Activated naive CD8-positive, alpha-beta T cell treated with anti-CD3 and anti-CD28 coated beads for 36 hours (primary cell): ENCODE results near the gene SLC25A2. TPM values are rescaled to one million over a fixed set of nuclear protein-coding genes. Genes with fewer than 3 reads are reported as not detected.

Experiments used
- DNase-seq: peaks from one replicate; pipeline ENCODE4 v3.0.0; 2021
- H3K27ac Mint-ChIP-seq: one replicate; pipeline ENCODE4 v1.8.0; 2022; ENCODE audit warnings: mild to moderate bottlenecking, moderate library complexity, mixed read lengths
- H3K27me3 Mint-ChIP-seq: one replicate; pipeline ENCODE4 v1.8.0; 2022; ENCODE audit warnings: mild to moderate bottlenecking, mixed read lengths
- H3K36me3 Mint-ChIP-seq: one replicate; pipeline ENCODE4 v1.8.0; 2021; ENCODE audit warnings: mild to moderate bottlenecking, mixed read lengths
- H3K4me1 Mint-ChIP-seq: one replicate; pipeline ENCODE4 v1.8.0; 2021; ENCODE audit warnings: mixed read lengths
- H3K4me3 Mint-ChIP-seq: one replicate; pipeline ENCODE4 v1.8.0; 2022; ENCODE audit warnings: mild to moderate bottlenecking, moderate library complexity, mixed read lengths
- H3K9me3 Mint-ChIP-seq: one replicate; pipeline ENCODE4 v1.8.0; 2022; ENCODE audit warnings: mixed read lengths
- total RNA-seq, 2 experiments: library from RNA; stranded (reverse); gene quantifications; one replicate each; pipeline ENCODE4 v1.2.3, GENCODE V29; 2021

Gene SLC25A2
- total RNA-seq, 2 experiments from 2014 or later = 0.21 TPM; not detected in 1

DNA sequence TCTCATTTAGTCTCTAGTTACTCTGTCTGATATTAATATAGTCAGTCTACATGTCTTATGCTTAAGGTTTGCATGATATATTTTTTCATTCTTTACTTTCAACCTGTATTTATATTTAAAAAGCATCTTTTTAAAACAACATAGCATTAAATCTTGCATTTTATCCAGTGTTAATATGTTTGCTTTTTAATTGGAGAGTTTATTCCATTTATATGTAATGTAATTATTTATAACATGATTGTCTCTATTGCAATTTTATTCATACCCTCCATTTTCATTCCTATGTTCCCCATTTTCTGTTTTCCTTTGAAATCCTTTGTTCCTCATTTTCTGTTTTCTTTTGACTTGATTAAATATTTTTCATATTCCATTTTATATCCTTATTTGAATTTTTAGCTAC, 45.4 kb downstream of the SLC25A2 start:
- Mint-ChIP-seq H3K36me3 (peaks cover 23% of the 10 kb centered on the region), H3K27ac (no peak overlapping the region), H3K4me1 (no peaks in the 10 kb centered on the region), H3K27me3 (no peaks in the 10 kb centered on the region), H3K4me3 (no peak overlapping the region), H3K9me3 (peaks cover 63% of the 10 kb centered on the region)
- DNase-seq = no peak

Other genes starting within 250 kb of the SLC25A2 start
- gene PCDHB2, start 209.4 kb downstream of the SLC25A2 start, total RNA-seq = not detected
- not detected for gene PCDHB3, start 203.6 kb downstream of the SLC25A2 start, total RNA-seq
- gene PCDHB4, start 182.2 kb downstream of the SLC25A2 start, total RNA-seq = not detected
- not detected for gene PCDHB5, start 168.8 kb downstream of the SLC25A2 start, total RNA-seq
- gene PCDHB6, start 154.0 kb downstream of the SLC25A2 start, total RNA-seq = not detected
- not detected for gene PCDHB7, start 131.4 kb downstream of the SLC25A2 start, total RNA-seq
- not detected for gene PCDHB8, start 126.3 kb downstream of the SLC25A2 start, total RNA-seq
- not detected for gene PCDHB16, start 121.7 kb downstream of the SLC25A2 start, total RNA-seq
- not detected for gene PCDHB9, start 116.9 kb downstream of the SLC25A2 start, total RNA-seq
- not detected for gene PCDHB10, start 111.7 kb downstream of the SLC25A2 start, total RNA-seq
- not detected for gene PCDHB11, start 104.4 kb downstream of the SLC25A2 start, total RNA-seq
- not detected for gene PCDHB12, start 95.3 kb downstream of the SLC25A2 start, total RNA-seq
- not detected for gene PCDHB13, start 90.1 kb downstream of the SLC25A2 start, total RNA-seq
- gene PCDHB14, start 80.7 kb downstream of the SLC25A2 start, total RNA-seq = not detected
- gene PCDHB15, start 58.7 kb downstream of the SLC25A2 start, total RNA-seq = not detected
- gene TAF7, start 16.7 kb upstream of the SLC25A2 start, total RNA-seq = 10 to 100 TPM; 60.4 to 60.5 TPM
- not detected for gene PCDHGA1, start 26.5 kb upstream of the SLC25A2 start, total RNA-seq
- gene PCDHGA2, start 34.7 kb upstream of the SLC25A2 start, total RNA-seq = not detected
- gene PCDHGA3, start 39.8 kb upstream of the SLC25A2 start, total RNA-seq = not detected
- gene PCDHGB1, start 46.0 kb upstream of the SLC25A2 start, total RNA-seq = not detected
- gene PCDHGA4, start 51.0 kb upstream of the SLC25A2 start, total RNA-seq = under 1 TPM in 1 of 2 experiments, not detected in 1; 0.12 TPM
- under 1 TPM in 1 of 2 experiments, not detected in 1; 0.10 TPM for gene PCDHGB2, start 55.9 kb upstream of the SLC25A2 start, total RNA-seq
- under 1 TPM in 1 of 2 experiments, not detected in 1; 0.06 TPM for gene PCDHGA5, start 60.1 kb upstream of the SLC25A2 start, total RNA-seq
- gene PCDHGB3, start 66.2 kb upstream of the SLC25A2 start, total RNA-seq = not detected
- gene PCDHGA6, start 69.8 kb upstream of the SLC25A2 start, total RNA-seq = under 1 TPM; 0.08 TPM
- gene PCDHGA7, start 78.7 kb upstream of the SLC25A2 start, total RNA-seq = not detected
- gene PCDHGB4, start 83.6 kb upstream of the SLC25A2 start, total RNA-seq = not detected
- gene PCDHGA8, start 88.6 kb upstream of the SLC25A2 start, total RNA-seq = not detected
- gene PCDHGB5, start 93.9 kb upstream of the SLC25A2 start, total RNA-seq = under 1 TPM; 0.16 to 0.26 TPM
- gene PCDHGA9, start 98.7 kb upstream of the SLC25A2 start, total RNA-seq = not detected
- gene PCDHGB6, start 104.0 kb upstream of the SLC25A2 start, total RNA-seq = not detected
- gene PCDHGA10, start 108.9 kb upstream of the SLC25A2 start, total RNA-seq = under 1 TPM in 1 of 2 experiments, not detected in 1; 0.06 TPM
- gene PCDHGB7, start 113.6 kb upstream of the SLC25A2 start, total RNA-seq = not detected
- under 1 TPM in 1 of 2 experiments, not detected in 1; 0.06 TPM for gene PCDHGA11, start 117.0 kb upstream of the SLC25A2 start, total RNA-seq
- under 1 TPM in 1 of 2 experiments, not detected in 1; 0.08 TPM for gene PCDHGA12, start 126.5 kb upstream of the SLC25A2 start, total RNA-seq
- under 1 TPM in 1 of 2 experiments, not detected in 1; 0.33 TPM for gene PCDHGC3, start 171.9 kb upstream of the SLC25A2 start, total RNA-seq
- not detected for gene PCDHGC4, start 181.0 kb upstream of the SLC25A2 start, total RNA-seq
- not detected for gene PCDHGC5, start 185.0 kb upstream of the SLC25A2 start, total RNA-seq